Suprapubic skin (tissue), 4 donors: ENCODE measurements around the gene SFRP2.

ENCODE experiments used
- EP300 ChIP-seq: sonication (generic); formaldehyde crosslinking; IDR thresholded peaks from one replicate; pipeline ENCODE4 v1.6.1; 2017; ENCODE audit warnings: antibody characterized with exemption
- POLR2A ChIP-seq, 2 donors: fragments of 450-650 bp; IDR thresholded peaks; one replicate each; pipeline ENCODE4 v1.6.1; 2017; ENCODE audit warnings: antibody characterized with exemption in 2 of 2, mild to moderate bottlenecking in 2 of 2, moderate library complexity in 2 of 2
- POLR2AphosphoS5 ChIP-seq, 3 donors: sonication (generic); formaldehyde crosslinking; IDR thresholded peaks; one replicate each; pipeline ENCODE4 v1.6.1; 2017; ENCODE audit warnings: antibody characterized with exemption in 3 of 3
- TF ChIP-seq, protein P1 (sequence below), 2 donors: fragments of 200-600 bp in 1 of 2; fragments of 450-650 bp in 1 of 2; sonication (generic) in 1 of 2; IDR thresholded peaks; one replicate each; pipeline ENCODE4 v1.5.1; 2016 to 2019; ENCODE audit warnings: antibody characterized with exemption in 2 of 2, mild to moderate bottlenecking in 1 of 2, moderate library complexity in 1 of 2

DNA sequence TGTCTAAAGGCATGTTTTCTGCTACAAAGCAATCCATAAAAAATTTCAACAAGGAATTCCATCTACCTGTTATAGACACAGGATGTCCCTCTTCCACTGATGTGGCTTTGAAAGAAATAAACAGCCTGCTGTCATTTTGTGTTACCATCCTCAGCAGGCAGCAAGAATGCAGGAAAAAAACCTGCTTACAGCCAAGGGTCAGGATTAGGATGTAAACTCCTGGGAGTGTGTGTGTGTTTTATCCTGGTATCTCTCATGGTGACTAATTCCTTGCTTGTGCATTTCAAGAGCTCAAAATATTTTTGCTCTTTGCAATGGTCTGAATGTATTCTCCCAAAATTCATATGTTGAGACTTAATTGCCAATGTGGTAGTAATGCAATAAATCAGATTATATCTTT is 28.6 kb upstream of the SFRP2 start:
- TF ChIP-seq, protein P1, sequence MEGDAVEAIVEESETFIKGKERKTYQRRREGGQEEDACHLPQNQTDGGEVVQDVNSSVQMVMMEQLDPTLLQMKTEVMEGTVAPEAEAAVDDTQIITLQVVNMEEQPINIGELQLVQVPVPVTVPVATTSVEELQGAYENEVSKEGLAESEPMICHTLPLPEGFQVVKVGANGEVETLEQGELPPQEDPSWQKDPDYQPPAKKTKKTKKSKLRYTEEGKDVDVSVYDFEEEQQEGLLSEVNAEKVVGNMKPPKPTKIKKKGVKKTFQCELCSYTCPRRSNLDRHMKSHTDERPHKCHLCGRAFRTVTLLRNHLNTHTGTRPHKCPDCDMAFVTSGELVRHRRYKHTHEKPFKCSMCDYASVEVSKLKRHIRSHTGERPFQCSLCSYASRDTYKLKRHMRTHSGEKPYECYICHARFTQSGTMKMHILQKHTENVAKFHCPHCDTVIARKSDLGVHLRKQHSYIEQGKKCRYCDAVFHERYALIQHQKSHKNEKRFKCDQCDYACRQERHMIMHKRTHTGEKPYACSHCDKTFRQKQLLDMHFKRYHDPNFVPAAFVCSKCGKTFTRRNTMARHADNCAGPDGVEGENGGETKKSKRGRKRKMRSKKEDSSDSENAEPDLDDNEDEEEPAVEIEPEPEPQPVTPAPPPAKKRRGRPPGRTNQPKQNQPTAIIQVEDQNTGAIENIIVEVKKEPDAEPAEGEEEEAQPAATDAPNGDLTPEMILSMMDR (IDR thresholded peaks at IDR 0.05): no peak
- TF ChIP-seq POLR2AphosphoS5 (IDR thresholded peaks at IDR 0.05) (no peak), POLR2A (IDR thresholded peaks at IDR 0.05) (no peak), EP300 (no peak)
